Smooth muscle cell (in vitro differentiated cells): ENCODE results near the gene PHC2. TPM values are rescaled to one million over a fixed set of nuclear protein-coding genes. Genes with fewer than 3 reads are reported as not detected.

ENCODE experiments used
- DNase-seq: peaks from one replicate; lab custom pipeline; 2025; ENCODE audit not compliant: unreplicated experiment; lab: John Stamatoyannopoulos, UW
- H2AFZ ChIP-seq: fragments of 200-600 bp; sonication (generic); 2 replicates; pipeline ENCODE4 v1.6.0; 2016; ENCODE audit warnings: antibody characterized with exemption, low read depth, mild to moderate bottlenecking
- H3F3A ChIP-seq: fragments of 200-600 bp; sonication (generic); 2 replicates; pipeline ENCODE4 v1.6.0; 2017; ENCODE audit warnings: antibody characterized with exemption, low read depth
- H3K27ac ChIP-seq: fragments of 200-600 bp; sonication (generic); 2 replicates; pipeline ENCODE4 v1.5.1; 2016; ENCODE audit warnings: low read depth, mild to moderate bottlenecking
- H3K27me3 ChIP-seq: fragments of 200-600 bp; sonication (generic); 2 replicates; pipeline ENCODE4 v1.6.1; 2016; ENCODE audit warnings: low read depth, mild to moderate bottlenecking
- H3K36me3 ChIP-seq: fragments of 200-600 bp; sonication (generic); 2 replicates; pipeline ENCODE4 v1.5.1; 2016; ENCODE audit warnings: low read depth
- H3K4me1 ChIP-seq: fragments of 200-600 bp; sonication (generic); 2 replicates; pipeline ENCODE4 v1.5.1; 2016; ENCODE audit warnings: low read depth
- H3K4me2 ChIP-seq: fragments of 200-600 bp; sonication (generic); 2 replicates; pipeline ENCODE4 v1.6.0; 2016; ENCODE audit warnings: mild to moderate bottlenecking
- H3K4me3 ChIP-seq: fragments of 200-600 bp; sonication (generic); 2 replicates; pipeline ENCODE4 v1.5.1; 2016; ENCODE audit warnings: mild to moderate bottlenecking
- H3K79me2 ChIP-seq: fragments of 200-600 bp; sonication (generic); 2 replicates; pipeline ENCODE4 v1.6.0; 2016; ENCODE audit warnings: low read depth, mild to moderate bottlenecking
- H3K9ac ChIP-seq: fragments of 200-600 bp; sonication (generic); 2 replicates; pipeline ENCODE4 v1.6.0; 2016; ENCODE audit warnings: low read depth
- H3K9me3 ChIP-seq: fragments of 200-600 bp; sonication (generic); replicated peaks from 2 replicates; pipeline ENCODE4 v1.5.1; 2016; ENCODE audit warnings: low read depth
- H4K20me1 ChIP-seq: fragments of 200-600 bp; sonication (generic); 2 replicates; pipeline ENCODE4 v1.6.0; 2016; ENCODE audit warnings: low read depth
- WGBS: methylation state at CpG from one replicate; pipeline ENCODE4 v1.1.7; 2016; ENCODE audit warnings: low lambda C conversion rate; 5-methylcytosine and 5-hydroxymethylcytosine counted together
- polyA plus RNA-seq: library from polyadenylated mRNA; unstranded; fragments of >200 nt; fragmentation: Nextera tagmentation; extraction: Ambion mirVana; gene quantifications from 2 replicates; pipeline ENCODE4 v1.2.1, GENCODE V29; 2016
- total RNA-seq: library from RNA; depleted of rRNA; stranded (reverse); fragments of >200 nt; gene quantifications from 2 replicates; pipeline ENCODE4 v1.2.3, GENCODE V29; 2014
- TF ChIP-seq, protein P1 (sequence below): fragments of 200-600 bp; sonication (generic); IDR thresholded peaks from 2 replicates; pipeline ENCODE4 v1.5.1; 2017; ENCODE audit warnings: borderline replicate concordance, mild to moderate bottlenecking, antibody characterized with exemption; ENCODE audit not compliant: insufficient read depth, poor library complexity, severe bottlenecking

The PHC2 gene
- total and polyA plus RNA-seq, 2 experiments from 2014 or later = 42.4 to 109 TPM

GRCh38 chr1:33384040-33384812 is 46.7 kb downstream of the PHC2 start:
- Histone ChIP-seq H3K79me2 (no peaks in the 10 kb centered on the region), H3K4me3 (no peak overlapping the region), H3K27ac (peak overlapping the region; percentile 89), H3K27me3 (no peaks in the 10 kb centered on the region), H3K9ac (no peak overlapping the region), H3K36me3 (no peaks in the 10 kb centered on the region), H3K4me1 (peaks cover 32% of the 10 kb centered on the region), H2AFZ (no peak overlapping the region), H3K9me3 (no peaks in the 10 kb centered on the region), H4K20me1 (no peaks in the 10 kb centered on the region), H3F3A (peaks cover 12% of the 10 kb centered on the region), H3K4me2 (peak overlapping the region; percentile 1)
- WGBS = 35% methylated on average over 7 of the region's 7 CpGs
- no peak for DNase-seq
- TF ChIP-seq, protein P1, sequence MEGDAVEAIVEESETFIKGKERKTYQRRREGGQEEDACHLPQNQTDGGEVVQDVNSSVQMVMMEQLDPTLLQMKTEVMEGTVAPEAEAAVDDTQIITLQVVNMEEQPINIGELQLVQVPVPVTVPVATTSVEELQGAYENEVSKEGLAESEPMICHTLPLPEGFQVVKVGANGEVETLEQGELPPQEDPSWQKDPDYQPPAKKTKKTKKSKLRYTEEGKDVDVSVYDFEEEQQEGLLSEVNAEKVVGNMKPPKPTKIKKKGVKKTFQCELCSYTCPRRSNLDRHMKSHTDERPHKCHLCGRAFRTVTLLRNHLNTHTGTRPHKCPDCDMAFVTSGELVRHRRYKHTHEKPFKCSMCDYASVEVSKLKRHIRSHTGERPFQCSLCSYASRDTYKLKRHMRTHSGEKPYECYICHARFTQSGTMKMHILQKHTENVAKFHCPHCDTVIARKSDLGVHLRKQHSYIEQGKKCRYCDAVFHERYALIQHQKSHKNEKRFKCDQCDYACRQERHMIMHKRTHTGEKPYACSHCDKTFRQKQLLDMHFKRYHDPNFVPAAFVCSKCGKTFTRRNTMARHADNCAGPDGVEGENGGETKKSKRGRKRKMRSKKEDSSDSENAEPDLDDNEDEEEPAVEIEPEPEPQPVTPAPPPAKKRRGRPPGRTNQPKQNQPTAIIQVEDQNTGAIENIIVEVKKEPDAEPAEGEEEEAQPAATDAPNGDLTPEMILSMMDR = no peak

- Histone ChIP-seq H3F3A (peaks cover 10% of the 10 kb centered on the region), H3K4me2 (peak overlapping the region; percentile 1), H3K9ac (no peak overlapping the region), H3K4me3 (no peak overlapping the region), H3K9me3 (no peaks in the 10 kb centered on the region), H3K4me1 (peaks cover 25% of the 10 kb centered on the region), H2AFZ (no peak overlapping the region), H3K36me3 (no peaks in the 10 kb centered on the region), H3K79me2 (no peaks in the 10 kb centered on the region), H3K27ac (peak overlapping the region; percentile 89), H4K20me1 (no peaks in the 10 kb centered on the region), H3K27me3 (no peaks in the 10 kb centered on the region)
- TF ChIP-seq, protein P1 = no peak
- 88% methylated on average over 4 of the region's 4 CpGs for WGBS
- no peak for DNase-seq
Observed at GRCh38 chr1:33383489-33383888, 47.4 kb downstream of the PHC2 start.

DNA sequence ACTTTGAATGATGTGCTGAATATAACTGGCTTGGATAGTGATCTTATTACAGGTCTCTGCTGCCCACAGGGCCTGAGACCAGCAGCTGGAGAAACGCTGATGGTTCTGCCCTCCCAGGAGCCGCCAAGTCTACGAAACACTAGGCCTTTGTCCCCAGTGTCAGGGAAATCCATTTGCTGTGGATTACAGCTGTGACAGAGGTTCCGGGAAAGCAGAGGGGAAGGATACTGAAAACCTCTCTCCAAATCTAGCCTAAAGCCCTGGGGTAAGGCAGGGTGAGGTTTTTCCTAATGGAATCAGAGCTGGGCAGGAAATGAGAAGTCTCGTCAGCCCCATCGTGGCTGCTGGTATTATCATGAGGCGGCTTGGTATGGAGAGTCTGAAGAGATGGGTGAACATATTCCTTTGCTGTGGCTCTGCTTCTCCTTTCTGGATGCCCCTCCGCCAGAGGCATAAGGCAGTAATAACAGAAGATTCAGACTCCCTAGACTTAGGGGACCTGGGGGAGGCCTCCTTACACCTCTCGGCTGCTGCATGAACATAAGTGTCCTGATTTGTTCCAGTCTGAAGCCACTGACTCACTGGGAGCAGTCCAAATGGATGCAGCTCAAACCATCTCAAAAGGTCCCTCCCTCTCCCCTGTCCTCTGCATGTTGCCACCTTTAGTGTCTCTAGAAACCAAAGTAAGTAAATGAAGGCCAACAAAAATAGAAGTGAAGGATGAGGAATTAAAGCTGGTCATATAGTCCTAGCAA is 48.1 kb downstream of the PHC2 start:
- DNase-seq = no peak

More for the DNA sequence above, 48.1 kb downstream of the PHC2 start:
- Histone ChIP-seq H2AFZ (peak overlapping the region; percentile 77), H3K9me3 (no peaks in the 10 kb centered on the region), H3K9ac (peak overlapping the region; percentile 23), H3K36me3 (no peaks in the 10 kb centered on the region), H3K4me3 (no peak overlapping the region), H3F3A (peaks cover 9% of the 10 kb centered on the region), H4K20me1 (no peaks in the 10 kb centered on the region), H3K27ac (peak overlapping the region; percentile 89), H3K4me1 (peaks cover 22% of the 10 kb centered on the region), H3K4me2 (peak overlapping the region; percentile 16), H3K27me3 (no peaks in the 10 kb centered on the region), H3K79me2 (no peaks in the 10 kb centered on the region)
- 41% methylated on average over 9 of the region's 9 CpGs for WGBS
- TF ChIP-seq, protein P1 = no peak
